Measurements from ENCODE around the gene TRMO. TPM values are rescaled to one million over a fixed set of nuclear protein-coding genes. Genes with fewer than 3 reads are reported as not detected.

TRMO gene
- total RNA-seq, 1 experiment from 2014 or later: 8.6 TPM

- no peak for TF ChIP-seq CTCF (conservative IDR thresholded peaks at IDR 0.05)
- H3K4me1 ChIP-seq (ENCODE audit: insufficient read depth, low read length): no peaks in the 10 kb centered on the region
- Mint-ChIP-seq H3K4me3 (no peak overlapping the region), H3K27me3 (ENCODE audit: low read depth) (peaks cover 88% of the 10 kb centered on the region), H3K27ac (no peak overlapping the region), H3K4me1 (peaks cover 0 to 5% of the 10 kb centered on the region in 2 experiments; a peak in 2 of 4 replicates), H3K36me3 (ENCODE audit: insufficient read depth in 1 of 3, low read depth in 3 of 3) (no peaks in the 10 kb centered on the region), H3K9me3 (no peaks in the 10 kb centered on the region)
- no peak overlapping the region for H3K27ac ChIP-seq (ENCODE audit: insufficient read length, low read depth, low read length)
- H2BK20ac ChIP-seq (ENCODE audit: low read depth, low read length, poor library complexity, severe bottlenecking): no peak overlapping the region
- H3K56ac ChIP-seq (ENCODE audit: insufficient read length, low read depth, low read length): no peak overlapping the region
- H2AK5ac ChIP-seq (ENCODE audit: insufficient read length, low read length): no peak overlapping the region
- H4K91ac ChIP-seq (ENCODE audit: insufficient read length, low read depth, low read length): no peak overlapping the region
- H4K8ac ChIP-seq (replicated peaks; ENCODE audit: insufficient read length, low read depth, low read length): no peak overlapping the region
- H3K9ac ChIP-seq (ENCODE audit: extremely low read depth, insufficient read length, low read length): no peak overlapping the region
- no peak overlapping the region for H2AFZ ChIP-seq (ENCODE audit: low read length)
- no peak overlapping the region for H2BK15ac ChIP-seq (ENCODE audit: low read depth, low read length)
- no peak overlapping the region for H3K4me2 ChIP-seq (ENCODE audit: insufficient read depth, insufficient read length, low read length)
- H3K23ac ChIP-seq (ENCODE audit: insufficient read length, low read depth, low read length): no peak overlapping the region
- H2BK5ac ChIP-seq (ENCODE audit: insufficient read length, low read length): no peak overlapping the region
- no peak overlapping the region for H2BK120ac ChIP-seq (ENCODE audit: low read depth, low read length, poor library complexity, severe bottlenecking)
- no peaks in the 10 kb centered on the region for H3K23me2 ChIP-seq (ENCODE audit: insufficient read length, low read depth, low read length, poor library complexity, severe bottlenecking)
- H3K79me2 ChIP-seq (ENCODE audit: insufficient read depth, low read length): no peaks in the 10 kb centered on the region
- H3K27me3 ChIP-seq (ENCODE audit: insufficient read depth, low read length): peaks cover 2% of the 10 kb centered on the region; the same call in 1 of the 2 replicates
- DNase-seq: no peak
- H3T11ph ChIP-seq (ENCODE audit: low read length): no peak overlapping the region
- no peak overlapping the region for H3K18ac ChIP-seq (ENCODE audit: insufficient read length, low read depth, low read length)
- no peak overlapping the region for H3K4ac ChIP-seq (ENCODE audit: low read depth, low read length)
- H4K20me1 ChIP-seq (ENCODE audit: control insufficient read depth, insufficient read depth, insufficient read length): no peaks in the 10 kb centered on the region
- H3K79me1 ChIP-seq (ENCODE audit: insufficient read depth, low read depth, low read length, poor library complexity, severe bottlenecking): no peaks in the 10 kb centered on the region
- H2BK12ac ChIP-seq (ENCODE audit: insufficient read length, low read depth, low read length): no peak overlapping the region
- no peaks in the 10 kb centered on the region for H3K9me3 ChIP-seq (ENCODE audit: control insufficient read depth, low read depth, low read length)
- no peak overlapping the region for H4K5ac ChIP-seq (ENCODE audit: insufficient read length, low read depth, low read length)
- no peak overlapping the region for H3K14ac ChIP-seq (ENCODE audit: insufficient read depth, low read length)
Observed at GRCh38 chr9:97964901-97965300, 42.6 kb upstream of the TRMO start.

Data from H9 (cell line).